H7 (cell line): ENCODE results near the gene GNG7. TPM values are rescaled to one million over a fixed set of nuclear protein-coding genes. Genes with fewer than 3 reads are reported as not detected.
"Not testable (repeated sequence)": the region's sequence is repeated elsewhere in the genome, so short reads cannot be mapped to it uniquely, and the experiment has no call there.

Experiments
- DNase-seq: peaks from one replicate; pipeline ENCODE4 v3.0.0; 2012
- H3K27me3 ChIP-seq: 2 replicates; pipeline ENCODE4 v1.6.0; 2011; ENCODE audit warnings: mild to moderate bottlenecking, low read length; ENCODE audit not compliant: control insufficient read depth, insufficient read depth
- H3K36me3 ChIP-seq: replicated peaks from 2 replicates; pipeline ENCODE4 v1.5.1; 2011; ENCODE audit warnings: low read length; ENCODE audit not compliant: control insufficient read depth, insufficient read depth
- H3K4me3 ChIP-seq: 2 replicates; pipeline ENCODE4 v1.5.1; 2011; ENCODE audit warnings: low read depth, mild to moderate bottlenecking, control low read depth, low read length, moderate library complexity; ENCODE audit not compliant: insufficient read depth
- total RNA-seq: library from RNA; depleted of rRNA; stranded (reverse); fragments of >200 nt; shearing (Covaris generic); gene quantifications from 2 replicates; pipeline ENCODE4 v1.2.3, GENCODE V29; 2014

GNG7 gene
- total RNA-seq, 1 experiment from 2014 or later: 1.1 TPM

DNA sequence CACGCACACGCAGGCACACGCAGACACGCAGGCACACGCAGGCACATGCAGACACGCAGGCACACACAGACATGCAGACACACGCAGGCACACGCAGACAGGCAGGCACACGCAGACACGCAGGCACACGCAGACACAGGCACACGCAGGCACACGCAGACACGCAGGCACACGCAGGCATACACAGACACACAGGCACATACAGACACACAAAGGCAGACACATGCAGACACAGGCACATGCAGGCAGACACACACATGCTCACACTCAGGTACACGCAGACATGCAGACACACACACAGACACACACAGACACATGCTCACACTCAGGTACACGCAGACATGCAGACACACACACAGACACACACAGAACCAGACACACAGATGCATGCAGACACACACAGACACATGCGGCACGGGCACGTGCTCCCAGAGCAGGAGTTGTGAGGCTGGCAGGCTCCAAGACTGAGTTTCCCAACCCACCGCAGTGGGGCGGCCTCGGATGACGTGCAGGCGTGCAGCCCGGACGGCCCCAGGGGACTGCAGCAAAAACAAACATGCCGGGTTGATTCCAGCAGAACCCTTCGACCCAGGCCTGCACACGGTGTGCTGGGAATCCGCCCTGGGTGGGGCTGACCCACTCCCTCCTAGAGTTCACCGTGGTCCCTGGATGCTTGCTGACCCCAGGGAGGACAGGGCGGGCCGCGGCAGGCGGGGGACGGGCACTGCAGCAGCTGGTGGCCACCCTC is 126.6 kb downstream of the GNG7 start:
- DNase-seq: peak; percentile 63
- Histone ChIP-seq H3K27me3 (no peaks in the 10 kb centered on the region), H3K4me3 (no peak overlapping the region), H3K36me3 (no peaks in the 10 kb centered on the region; the same call in 1 of the 2 replicates)

GRCh38 chr19:2574971-2575630 is 127.4 kb downstream of the GNG7 start:
- Histone ChIP-seq H3K27me3 (no peaks in the 10 kb centered on the region), H3K4me3 (no peak overlapping the region), H3K36me3 (no peaks in the 10 kb centered on the region; the same call in 1 of the 2 replicates)
- DNase-seq: no peak

DNA sequence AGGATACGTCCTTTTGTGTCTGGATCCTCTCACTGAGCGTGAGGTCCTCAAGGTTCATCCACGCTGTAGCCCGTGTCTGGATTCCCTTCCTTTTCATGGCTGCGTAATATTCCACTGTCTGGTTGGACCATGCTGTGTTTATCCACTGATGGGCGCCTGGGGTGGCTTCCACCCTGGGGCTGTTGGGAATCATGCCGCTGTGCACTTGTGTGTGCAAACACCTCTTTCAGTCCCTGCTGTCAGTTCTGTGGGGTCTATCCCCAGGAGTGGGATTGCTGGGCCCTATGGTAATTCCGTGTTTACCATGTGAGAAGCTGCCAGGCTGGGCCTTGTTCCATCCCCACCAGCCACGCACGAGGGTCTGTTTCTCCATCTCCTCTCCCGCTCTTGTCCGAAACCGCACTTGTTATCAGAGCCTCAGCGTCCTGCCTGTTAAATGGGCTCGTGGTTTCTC is 128.0 kb downstream of the GNG7 start:
- no peaks in the 10 kb centered on the region for H3K27me3 ChIP-seq
- no peak for DNase-seq
- no peak overlapping the region for H3K4me3 ChIP-seq
- no peaks in the 10 kb centered on the region; the same call in 1 of the 2 replicates for H3K36me3 ChIP-seq

DNA sequence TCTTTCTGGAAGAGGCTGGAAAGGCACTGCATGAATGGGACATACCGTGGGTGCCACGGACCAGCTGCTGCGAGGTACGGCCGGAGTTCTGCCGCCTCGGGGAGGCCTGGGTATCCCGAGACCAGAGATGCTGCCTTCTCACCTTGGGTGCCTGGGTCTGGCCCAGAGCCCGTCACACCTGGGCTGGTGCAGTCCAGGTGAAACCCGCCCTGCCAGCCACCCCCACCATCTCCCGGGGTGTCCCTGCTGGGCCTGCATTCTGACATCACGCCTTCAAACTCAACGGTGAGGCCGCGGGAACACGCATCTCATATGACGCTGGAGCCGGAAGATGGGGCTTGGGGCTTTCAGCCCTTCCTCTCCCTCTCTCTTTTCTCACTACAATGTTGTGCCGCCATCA is 128.6 kb downstream of the GNG7 start:
- Histone ChIP-seq H3K4me3 (no peak overlapping the region), H3K27me3 (no peaks in the 10 kb centered on the region), H3K36me3 (no peaks in the 10 kb centered on the region; the same call in 1 of the 2 replicates)
- peak; percentile 40 for DNase-seq

GRCh38 chr19:2572152-2572551 is 130.3 kb downstream of the GNG7 start:
- DNase-seq, H3K27me3 ChIP-seq, H3K36me3 ChIP-seq, H3K4me3 ChIP-seq: not testable (repeated sequence)

DNA sequence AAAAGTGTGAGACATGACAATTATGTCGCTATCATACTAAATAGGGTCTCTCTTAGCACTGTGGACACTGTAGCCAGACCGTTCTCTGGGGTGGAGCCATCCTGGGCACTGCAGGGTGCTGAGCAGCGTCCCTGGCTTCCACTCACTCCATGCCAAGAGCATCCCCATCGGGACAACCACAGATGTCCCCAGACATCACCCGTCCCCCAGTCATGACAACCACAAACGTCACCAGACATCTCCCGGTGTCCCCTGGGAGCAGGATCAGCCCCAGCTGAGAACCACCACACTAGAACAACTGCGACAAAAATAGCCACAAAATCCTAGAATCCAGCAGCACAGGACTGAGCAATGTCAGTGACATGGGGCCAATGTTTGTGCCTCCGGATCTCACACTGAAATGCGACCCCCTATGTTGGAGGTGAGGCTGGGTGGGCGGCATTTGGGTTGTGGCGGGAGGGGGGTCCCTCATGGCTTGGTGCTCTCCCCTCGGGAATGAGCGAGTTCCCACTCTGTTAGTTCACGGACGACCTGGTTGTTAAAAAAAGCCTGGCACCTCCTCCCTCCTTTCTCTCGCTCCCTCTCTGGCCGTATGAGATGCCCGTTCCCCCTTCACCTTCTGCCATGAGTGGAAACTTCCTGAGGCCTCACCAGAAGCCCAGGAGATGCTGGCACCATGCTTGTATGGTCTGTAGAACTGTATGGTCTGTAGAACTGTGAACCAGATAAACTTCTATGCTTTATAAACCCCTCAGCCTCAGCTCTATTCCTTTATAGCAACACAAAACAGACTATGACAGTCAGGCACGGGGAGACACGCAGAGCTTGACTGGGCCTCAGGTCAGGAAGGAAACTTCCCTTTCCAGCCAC is 132.7 kb downstream of the GNG7 start:
- Histone ChIP-seq H3K27me3 (no peaks in the 10 kb centered on the region), H3K36me3 (no peaks in the 10 kb centered on the region; the same call in 1 of the 2 replicates), H3K4me3 (no peak overlapping the region)
- DNase-seq: no peak

GRCh38 chr19:2567996-2568395 is 134.5 kb downstream of the GNG7 start:
- no peak for DNase-seq
- no peaks in the 10 kb centered on the region for H3K27me3 ChIP-seq
- H3K36me3 ChIP-seq: no peaks in the 10 kb centered on the region; the same call in 1 of the 2 replicates
- no peak overlapping the region for H3K4me3 ChIP-seq

- Histone ChIP-seq H3K27me3 (no peaks in the 10 kb centered on the region), H3K4me3 (no peak overlapping the region), H3K36me3 (no peaks in the 10 kb centered on the region; the same call in 1 of the 2 replicates)
- DNase-seq: peak; percentile 23
Observed at GRCh38 chr19:2567580-2567979, 134.9 kb downstream of the GNG7 start.

- H3K4me3 ChIP-seq, DNase-seq, H3K27me3 ChIP-seq, H3K36me3 ChIP-seq: not testable (repeated sequence)
Observed at GRCh38 chr19:2563546-2563945, 138.9 kb downstream of the GNG7 start.

- no peak overlapping the region for H3K4me3 ChIP-seq
- no peaks in the 10 kb centered on the region for H3K27me3 ChIP-seq
- peak; percentile 54 for DNase-seq
- no peaks in the 10 kb centered on the region for H3K36me3 ChIP-seq
Observed at GRCh38 chr19:2561895-2562294, 140.6 kb downstream of the GNG7 start.

GRCh38 chr19:2561221-2561620 is 141.3 kb downstream of the GNG7 start:
- Histone ChIP-seq H3K27me3 (no peaks in the 10 kb centered on the region), H3K36me3 (no peaks in the 10 kb centered on the region), H3K4me3 (no peak overlapping the region)
- DNase-seq: no peak

DNA sequence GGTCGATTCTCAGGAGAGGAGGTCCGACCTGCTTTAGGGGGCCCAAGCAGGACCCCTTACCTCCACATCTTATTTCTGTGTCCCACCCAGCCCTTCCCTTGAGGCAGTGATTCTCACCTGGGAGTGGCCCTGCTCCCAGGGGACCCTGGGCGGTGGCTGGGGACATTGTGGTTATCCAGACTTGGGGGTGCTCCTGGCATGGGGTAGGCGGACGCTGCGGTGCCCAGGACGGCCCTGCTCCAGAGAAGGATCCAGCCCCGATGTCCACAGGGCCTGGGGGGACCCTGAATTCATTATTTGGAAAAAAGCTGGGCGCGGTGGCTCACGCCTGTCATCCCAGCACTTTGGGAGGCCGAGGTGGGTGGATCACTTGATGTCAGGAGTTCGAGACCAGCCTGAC is 142.1 kb downstream of the GNG7 start:
- DNase-seq: no peak
- Histone ChIP-seq H3K36me3 (no peaks in the 10 kb centered on the region), H3K27me3 (no peaks in the 10 kb centered on the region), H3K4me3 (no peak overlapping the region)

DNA sequence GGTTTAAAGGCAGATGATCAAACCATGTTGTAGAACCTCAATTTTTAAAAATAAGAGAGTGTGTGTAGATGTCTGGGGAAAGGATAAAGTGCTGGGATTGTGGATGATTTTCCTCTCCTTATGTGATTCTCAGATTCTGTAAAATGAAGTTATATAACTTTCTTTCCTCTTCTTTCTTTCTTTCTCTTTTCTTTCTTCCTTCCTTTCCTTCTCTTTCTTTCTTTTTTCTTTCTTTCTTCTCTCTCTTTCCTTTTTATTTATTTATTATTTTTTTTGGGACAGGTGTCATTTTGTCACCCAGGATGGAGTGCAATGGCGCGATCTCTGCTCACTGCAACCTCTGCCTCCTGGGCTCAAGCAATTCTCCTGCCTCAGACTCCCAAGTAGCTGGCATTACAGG is 144.0 kb downstream of the GNG7 start:
- Histone ChIP-seq H3K36me3 (no peaks in the 10 kb centered on the region), H3K4me3 (no peak overlapping the region), H3K27me3 (no peaks in the 10 kb centered on the region)
- DNase-seq: no peak

- not testable (repeated sequence) for DNase-seq, H3K27me3 ChIP-seq, H3K4me3 ChIP-seq, H3K36me3 ChIP-seq
Observed at GRCh38 chr19:2558131-2558530, 144.4 kb downstream of the GNG7 start.
